ENCODE data around the gene PRMT7. TPM values are rescaled to one million over a fixed set of nuclear protein-coding genes. Genes with fewer than 3 reads are reported as not detected.

Gene PRMT7
- total RNA-seq, 1 experiment from 2014 or later = 33.1 TPM

GRCh38 chr16:68403704-68404103 lies 92.9 kb downstream of the PRMT7 start:
- intact Hi-C loops (cut with micrococcal nuclease; ENCODE audit: unreplicated experiment) = no loop called here
- Histone ChIP-seq H3K4me1 (ENCODE audit: control insufficient read depth, insufficient read depth, low read length) (peaks cover 5% of the 10 kb centered on the region; the same call in 1 of the 2 replicates), H3K9me3 (ENCODE audit: control insufficient read depth, insufficient read depth, low read depth, low read length) (no peaks in the 10 kb centered on the region), H3K36me3 (ENCODE audit: control insufficient read depth, insufficient read depth, low read length) (no peaks in the 10 kb centered on the region), H3K27me3 (ENCODE audit: control insufficient read depth, insufficient read depth, low read length) (no peaks in the 10 kb centered on the region), H3K4me3 (ENCODE audit: low read depth in 2 of 2, low read length in 2 of 2) (no peak overlapping the region), H3K27ac (ENCODE audit: low read length) (no peak overlapping the region)
- TF ChIP-seq CTCF (IDR thresholded peaks at IDR 0.05) = no peak
- TF ChIP-seq TCF7L2 (IDR thresholded peaks at IDR 0.05; ENCODE audit: low read depth, low read length) = no peak
- TF ChIP-seq POLR2AphosphoS5 (IDR thresholded peaks at IDR 0.05; ENCODE audit: low read depth, low read length) = no peak
- TF ChIP-seq SIN3A (IDR thresholded peaks at IDR 0.05; ENCODE audit: borderline replicate concordance, insufficient read depth, low read depth, low read length) = no peak
- TF ChIP-seq REST (IDR thresholded peaks at IDR 0.05; ENCODE audit: insufficient read depth in 1 of 2, low read depth in 2 of 2, low read length in 1 of 2) = no peak
- no peak for DNase-seq (ENCODE audit: low read depth, low spot score)
- BruUV-seq (replicated peaks) = no TSS peak
- ChIA-PET CTCF (no interaction called here), POLR2A (no interaction called here)
- no peak for ATAC-seq
- in situ Hi-C loops (cut with HindIII; ENCODE audit: low pct_unique_long_range_greater_than_20kb, low sequenced_read_pairs) = no loop called here

- Histone ChIP-seq H3K4me1 (ENCODE audit: control insufficient read depth, insufficient read depth, low read length) (peaks cover 5% of the 10 kb centered on the region; the same call in 1 of the 2 replicates), H3K36me3 (ENCODE audit: control insufficient read depth, insufficient read depth, low read length) (no peaks in the 10 kb centered on the region), H3K4me3 (ENCODE audit: low read depth in 2 of 2, low read length in 2 of 2) (no peak overlapping the region), H3K27ac (ENCODE audit: low read length) (no peak overlapping the region), H3K27me3 (ENCODE audit: control insufficient read depth, insufficient read depth, low read length) (no peaks in the 10 kb centered on the region), H3K9me3 (ENCODE audit: control insufficient read depth, insufficient read depth, low read depth, low read length) (no peaks in the 10 kb centered on the region)
- ChIA-PET CTCF (no interaction called here), POLR2A (no interaction called here)
- no TSS peak for BruUV-seq (replicated peaks)
- no peak for TF ChIP-seq TCF7L2 (IDR thresholded peaks at IDR 0.05; ENCODE audit: low read depth, low read length)
- no peak for TF ChIP-seq REST (IDR thresholded peaks at IDR 0.05; ENCODE audit: insufficient read depth in 1 of 2, low read depth in 2 of 2, low read length in 1 of 2)
- no peak for TF ChIP-seq CTCF (IDR thresholded peaks at IDR 0.05)
- no peak for TF ChIP-seq POLR2AphosphoS5 (IDR thresholded peaks at IDR 0.05; ENCODE audit: low read depth, low read length)
- intact Hi-C loops (cut with micrococcal nuclease; ENCODE audit: unreplicated experiment) = no loop called here
- in situ Hi-C loops (cut with HindIII; ENCODE audit: low pct_unique_long_range_greater_than_20kb, low sequenced_read_pairs) = no loop called here
- DNase-seq (ENCODE audit: low read depth, low spot score) (no peak), ATAC-seq (no peak)
Measured at GRCh38 chr16:68404736-68405345, 94.0 kb downstream of the PRMT7 start.

Data from Panc1 (cell line).